H1 (cell line): ENCODE data around the gene CORIN. TPM values are rescaled to one million over a fixed set of nuclear protein-coding genes. Genes with fewer than 3 reads are reported as not detected.

Experiments
- CTCF ChIA-PET: fragments of 300-600 bp; sonication (Branson Sonifier 250); formaldehyde crosslinking; loops from one replicate; lab custom pipeline; 2021; ENCODE audit not compliant: partially characterized antibody; lab: Charles Lee
- POLR2A ChIA-PET: fragments of 300-600 bp; sonication (Branson Sonifier 250); formaldehyde crosslinking; loops from one replicate; lab custom pipeline; 2021; ENCODE audit warnings: inconsistent platforms; ENCODE audit not compliant: partially characterized antibody; lab: Charles Lee
- DNase-seq, 2 experiments: peaks; one replicate each; pipeline versions ENCODE4 v3.0.0 to v3.0.0-alpha.2; 2010 to 2022; ENCODE audit warnings: low spot score in 2 of 2, low read depth in 1 of 2, mixed read lengths in 1 of 2
- FAIRE-seq: peaks from 2 replicates; lab custom pipeline; 2011; peaks lifted over from hg19 to GRCh38; lab: Jason Lieb, UNC
- H2AFZ ChIP-seq: 2 replicates; pipeline ENCODE4 v1.8.1; 2012; ENCODE audit warnings: low read length, inconsistent platforms
- H2AK5ac ChIP-seq: 2 replicates; pipeline ENCODE4 v1.6.1; 2013; ENCODE audit warnings: low read depth, low read length
- H2BK120ac ChIP-seq: replicated peaks from 2 replicates; pipeline ENCODE3; 2013; ENCODE audit warnings: low read depth, low read length, inconsistent platforms
- H2BK12ac ChIP-seq: 2 replicates; pipeline ENCODE4 v1.6.1; 2013; ENCODE audit warnings: low read depth, low read length
- H2BK15ac ChIP-seq: 2 replicates; pipeline ENCODE4 v1.6.1; 2013; ENCODE audit warnings: low read length
- H2BK20ac ChIP-seq: 2 replicates; pipeline ENCODE4 v1.6.1; 2013; ENCODE audit warnings: low read length
- H2BK5ac ChIP-seq: 2 replicates; pipeline ENCODE4 v1.6.1; 2013; ENCODE audit warnings: low read depth, low read length
- H3K14ac ChIP-seq: 2 replicates; pipeline ENCODE4 v1.6.1; 2013; ENCODE audit warnings: inconsistent platforms; ENCODE audit not compliant: insufficient read length
- H3K18ac ChIP-seq: 2 replicates; pipeline ENCODE4 v1.6.1; 2013; ENCODE audit warnings: low read length; ENCODE audit errors: extremely low read depth
- H3K23ac ChIP-seq: 2 replicates; pipeline ENCODE4 v1.6.1; 2013; ENCODE audit warnings: inconsistent platforms; ENCODE audit not compliant: insufficient read length
- H3K23me2 ChIP-seq: 2 replicates; pipeline ENCODE4 v1.6.1; 2013; ENCODE audit warnings: low read depth, low read length
- H3K27ac ChIP-seq: 2 replicates; pipeline ENCODE4 v1.6.1; 2011; ENCODE audit warnings: low read depth, low read length, inconsistent platforms
- H3K27me3 ChIP-seq, 4 experiments: replicated peaks in 1 of 4; 1 replicate in 1 of 4; 2 replicates in 3 of 4; pipeline versions ENCODE4 v1.6.1 to v1.8.1; 2011 to 2013; ENCODE audit warnings: low read length in 3 of 4, mild to moderate bottlenecking in 3 of 4, inconsistent platforms in 2 of 4, mixed read lengths in 2 of 4, moderate library complexity in 1 of 4; ENCODE audit not compliant: control insufficient read depth in 3 of 4, insufficient read depth in 3 of 4; ENCODE audit errors: extremely low read depth in 1 of 4
- H3K36me3 ChIP-seq, 4 experiments: 2 replicates each; pipeline versions ENCODE4 v1.6.1 to v1.8.1; 2011 to 2013; ENCODE audit warnings: mild to moderate bottlenecking in 4 of 4, low read length in 3 of 4, moderate library complexity in 2 of 4, control low read depth in 1 of 4, inconsistent platforms in 1 of 4; ENCODE audit not compliant: insufficient read depth in 4 of 4, control insufficient read depth in 2 of 4
- H3K4ac ChIP-seq: replicated peaks from 2 replicates; pipeline ENCODE3; 2013; ENCODE audit warnings: low read length, low read depth, mixed read lengths, inconsistent platforms; ENCODE audit not compliant: insufficient read length
- H3K4me1 ChIP-seq, 4 experiments: replicated peaks in 1 of 4; 1 replicate in 1 of 4; 2 replicates in 3 of 4; pipeline versions ENCODE4 v1.6.1 to v1.8.1; 2011 to 2013; ENCODE audit warnings: low read length in 3 of 4, inconsistent platforms in 2 of 4, mixed read lengths in 1 of 4; ENCODE audit not compliant: insufficient read depth in 4 of 4, control insufficient read depth in 3 of 4
- H3K4me2 ChIP-seq, 2 experiments: 2 replicates each; pipeline versions ENCODE4 v1.6.1 to v1.8.1; 2011 to 2013; ENCODE audit warnings: low read depth in 2 of 2, low read length in 2 of 2, control low read depth in 1 of 2, inconsistent platforms in 1 of 2, mild to moderate bottlenecking in 1 of 2; ENCODE audit not compliant: insufficient read depth in 1 of 2
- H3K4me3 ChIP-seq, 4 experiments: fragments of 200-600, 300-600 bp in 1 of 4; sonication (generic), shearing (Covaris generic), sonication (Bioruptor Twin) in 1 of 4; 2 replicates each; pipeline versions ENCODE4 v1.5.1 to v1.8.1; 2011 to 2016; ENCODE audit warnings: low read length in 4 of 4, low read depth in 3 of 4, control low read depth in 2 of 4, inconsistent platforms in 2 of 4, mild to moderate bottlenecking in 2 of 4, mixed read lengths in 1 of 4, moderate library complexity in 1 of 4; ENCODE audit not compliant: insufficient read depth in 2 of 4; ENCODE audit errors: extremely low read depth in 1 of 4
- H3K56ac ChIP-seq: replicated peaks from 2 replicates; pipeline ENCODE3; 2013; ENCODE audit warnings: low read depth, mild to moderate bottlenecking, mixed read lengths, low read length, inconsistent platforms; ENCODE audit not compliant: insufficient read length
- H3K79me1 ChIP-seq: 2 replicates; pipeline ENCODE4 v1.6.1; 2013; ENCODE audit warnings: low read depth, low read length, control low read depth
- H3K79me2 ChIP-seq, 2 experiments: 2 replicates each; pipeline versions ENCODE4 v1.6.1 to v1.8.1; 2012 to 2013; ENCODE audit warnings: low read length in 2 of 2, mild to moderate bottlenecking in 2 of 2, inconsistent platforms in 1 of 2; ENCODE audit not compliant: insufficient read depth in 2 of 2, control insufficient read depth in 1 of 2
- H3K9ac ChIP-seq, 4 experiments: replicated peaks in 1 of 4; 1 replicate in 1 of 4; 2 replicates in 3 of 4; pipeline versions ENCODE4 v1.6.1 to v1.8.1; 2011 to 2013; ENCODE audit warnings: low read depth in 3 of 4, low read length in 3 of 4, control low read depth in 2 of 4, mild to moderate bottlenecking in 2 of 4, moderate library complexity in 2 of 4, inconsistent platforms in 1 of 4; ENCODE audit errors: extremely low read depth in 1 of 4
- H3K9me3 ChIP-seq, 2 experiments: 2 replicates each; pipeline versions ENCODE4 v1.6.1 to v1.8.1; 2012 to 2013; ENCODE audit warnings: mild to moderate bottlenecking in 2 of 2, moderate library complexity in 2 of 2, control low read depth in 1 of 2, inconsistent platforms in 1 of 2, low read depth in 1 of 2, low read length in 1 of 2, mixed read lengths in 1 of 2; ENCODE audit not compliant: insufficient read depth in 2 of 2
- H4K20me1 ChIP-seq, 2 experiments: replicated peaks in 1 of 2; 2 replicates each; pipeline versions ENCODE3 to v1.8.1; 2011 to 2013; ENCODE audit warnings: inconsistent platforms in 2 of 2, low read length in 2 of 2, mild to moderate bottlenecking in 1 of 2; ENCODE audit not compliant: insufficient read depth in 2 of 2, control insufficient read depth in 1 of 2
- H4K5ac ChIP-seq: 2 replicates; pipeline ENCODE4 v1.6.1; 2013; ENCODE audit warnings: low read length, low read depth, mixed read lengths, inconsistent platforms; ENCODE audit not compliant: insufficient read length
- H4K8ac ChIP-seq: 2 replicates; pipeline ENCODE4 v1.8.0; 2013; ENCODE audit warnings: mild to moderate bottlenecking, moderate library complexity, low read length, inconsistent platforms; ENCODE audit not compliant: insufficient read depth; ENCODE audit errors: extremely low read depth
- H4K91ac ChIP-seq: replicated peaks from 2 replicates; pipeline ENCODE3; 2013; ENCODE audit warnings: low read length, mixed read lengths, inconsistent platforms; ENCODE audit not compliant: insufficient read length
- CBX8 ChIP-seq: fragments of 300-800, 300-1000 bp; sonication (generic); IDR thresholded peaks from 2 replicates; pipeline ENCODE4 v1.7.1; 2016; ENCODE audit warnings: low read depth, low read length, borderline replicate concordance
- JUND ChIP-seq: IDR thresholded peaks from 2 replicates; pipeline ENCODE4 v1.6.1; 2011; ENCODE audit warnings: mild to moderate bottlenecking, improper control_type of control experiment, low read length
- RXRA ChIP-seq: IDR thresholded peaks from 2 replicates; pipeline ENCODE4 v1.6.1; 2011; ENCODE audit warnings: low read depth, mild to moderate bottlenecking, low read length, moderate library complexity; ENCODE audit not compliant: insufficient read depth
- polyA plus RNA-seq, 7 experiments: library from polyadenylated mRNA; depleted of rRNA in 3 of 7; stranded (reverse) in 5 of 7; unstranded in 2 of 7; fragments of >200 nt in 5 of 7; fragments of 200-250 nt in 2 of 7; gene quantifications; 1 replicate in 5 of 7; 2 replicates in 1 of 7; 4 replicates in 1 of 7; pipeline versions ENCODE4 v1.2.1 to v1.2.3, GENCODE V29; 2011 to 2013; ENCODE audit warnings: missing spikeins in 2 of 7, mixed read lengths in 2 of 7
- total RNA-seq: library from RNA; stranded (reverse); fragmentation: NEBNext Ultra II Directional; extraction: Animal tissue kit (Norgen Biotek cat#: 25700); gene quantifications from 2 replicates; pipeline ENCODE4 v1.2.1, GENCODE V29; 2021
- TF ChIP-seq, protein P1 (sequence below), 3 experiments: IDR thresholded peaks; 1 replicate in 2 of 3; 2 replicates in 1 of 3; pipeline versions ENCODE4 v1.5.1 to v1.6.1; 2011; ENCODE audit warnings: low read length in 3 of 3, mild to moderate bottlenecking in 3 of 3, inconsistent platforms in 2 of 3, low read depth in 1 of 3, moderate library complexity in 1 of 3; ENCODE audit not compliant: insufficient read depth in 1 of 3; ENCODE audit errors: control extremely low read depth in 1 of 3

The CORIN gene
- total and polyA plus RNA-seq, 2 of the 8 experiments (the other 6 are each of a cell fraction or from before 2014, with no cell fraction given) = 0.09 to 0.32 TPM

DNA sequence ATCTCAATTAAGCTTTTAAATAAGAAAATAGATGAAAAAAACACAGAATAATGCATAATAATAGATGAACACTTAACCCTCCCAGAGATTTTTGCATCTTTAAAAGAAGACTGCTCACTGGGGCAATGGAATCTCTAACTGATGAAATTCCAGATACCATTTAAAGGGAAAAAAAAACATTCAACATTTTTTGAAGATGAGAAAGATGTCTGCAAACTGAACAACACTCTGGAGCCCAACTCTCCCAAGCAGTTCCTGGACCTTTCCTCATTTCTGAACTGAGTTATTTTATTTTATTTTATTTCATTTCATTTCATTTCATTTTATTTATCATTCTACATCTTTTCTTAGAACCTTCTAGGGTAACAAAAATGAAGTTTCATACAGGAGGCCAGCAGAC, 90.7 kb downstream of the CORIN start:
- 0 out of 8 replicates have a peak, but pooled peaks cover 0 to 3% (median 0%) of the 10 kb centered on the region in 4 experiments for H3K36me3 ChIP-seq
- H2BK15ac ChIP-seq = no peak overlapping the region
- H2BK5ac ChIP-seq = no peak overlapping the region
- no peak overlapping the region for H3K4me2 ChIP-seq
- no peak overlapping the region for H2AK5ac ChIP-seq
- H3K27me3 ChIP-seq = no peaks in the 10 kb centered on the region
- H4K91ac ChIP-seq = no peak overlapping the region
- H2BK20ac ChIP-seq = no peak overlapping the region
- no peaks in the 10 kb centered on the region for H3K9me3 ChIP-seq
- no peaks in the 10 kb centered on the region for H4K20me1 ChIP-seq
- H3K27ac ChIP-seq = no peak overlapping the region
- H2BK12ac ChIP-seq = no peak overlapping the region
- no peak overlapping the region for H2AFZ ChIP-seq
- H3K4me3 ChIP-seq = no peak overlapping the region
- no peak overlapping the region for H3K23ac ChIP-seq
- no peaks in the 10 kb centered on the region for H3K23me2 ChIP-seq
- FAIRE-seq (no peak), DNase-seq (no peak)
- no peak overlapping the region for H3K14ac ChIP-seq
- H4K5ac ChIP-seq = no peak overlapping the region
- no peaks in the 10 kb centered on the region for H3K79me2 ChIP-seq
- H3K79me1 ChIP-seq = no peaks in the 10 kb centered on the region
- no peak overlapping the region for H3K56ac ChIP-seq
- H3K4ac ChIP-seq = no peak overlapping the region
- no peak overlapping the region for H2BK120ac ChIP-seq
- H3K18ac ChIP-seq = no peak overlapping the region
- no peak overlapping the region for H3K9ac ChIP-seq
- ChIA-PET POLR2A (no interaction called here), CTCF (interaction anchor here (1.0 kb wide), 1 partner anchor 90 kb away, joined by 3 read pairs; no protein-coding TSS in a partner anchor)
- peaks cover 0 to 3% (median 0%) of the 10 kb centered on the region in 4 experiments; a peak in 1 of 7 replicates for H3K4me1 ChIP-seq
- TF ChIP-seq CBX8 = no peak
- no peak for TF ChIP-seq JUND
- TF ChIP-seq RXRA = no peak
- TF ChIP-seq, protein P1, sequence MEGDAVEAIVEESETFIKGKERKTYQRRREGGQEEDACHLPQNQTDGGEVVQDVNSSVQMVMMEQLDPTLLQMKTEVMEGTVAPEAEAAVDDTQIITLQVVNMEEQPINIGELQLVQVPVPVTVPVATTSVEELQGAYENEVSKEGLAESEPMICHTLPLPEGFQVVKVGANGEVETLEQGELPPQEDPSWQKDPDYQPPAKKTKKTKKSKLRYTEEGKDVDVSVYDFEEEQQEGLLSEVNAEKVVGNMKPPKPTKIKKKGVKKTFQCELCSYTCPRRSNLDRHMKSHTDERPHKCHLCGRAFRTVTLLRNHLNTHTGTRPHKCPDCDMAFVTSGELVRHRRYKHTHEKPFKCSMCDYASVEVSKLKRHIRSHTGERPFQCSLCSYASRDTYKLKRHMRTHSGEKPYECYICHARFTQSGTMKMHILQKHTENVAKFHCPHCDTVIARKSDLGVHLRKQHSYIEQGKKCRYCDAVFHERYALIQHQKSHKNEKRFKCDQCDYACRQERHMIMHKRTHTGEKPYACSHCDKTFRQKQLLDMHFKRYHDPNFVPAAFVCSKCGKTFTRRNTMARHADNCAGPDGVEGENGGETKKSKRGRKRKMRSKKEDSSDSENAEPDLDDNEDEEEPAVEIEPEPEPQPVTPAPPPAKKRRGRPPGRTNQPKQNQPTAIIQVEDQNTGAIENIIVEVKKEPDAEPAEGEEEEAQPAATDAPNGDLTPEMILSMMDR (IDR thresholded peaks at IDR 0.05; ENCODE audit: control extremely low read depth in 1 of 3, insufficient read depth in 1 of 3, low read depth in 1 of 3, low read length in 3 of 3) = no peak
- H4K8ac ChIP-seq = no peak overlapping the region
